HCT116 (cell line): ENCODE measurements around the gene OR52K2.

Experiments used
- CTCF ChIP-seq, 3 experiments: fragments of 200-600 bp in 1 of 3; sonication (generic) in 1 of 3; IDR thresholded peaks in 2 of 3; conservative IDR thresholded peaks in 1 of 3; 2 replicates each; pipeline ENCODE4 v1.5.1; 2012 to 2017; ENCODE audit warnings: low read depth in 2 of 3, low read length in 2 of 3, antibody characterized with exemption in 1 of 3, borderline replicate concordance in 1 of 3, control low read depth in 1 of 3, mild to moderate bottlenecking in 1 of 3, mixed read lengths in 1 of 3, mixed run types in 1 of 3, moderate library complexity in 1 of 3; ENCODE audit not compliant: insufficient read depth in 1 of 3
- EZH2 ChIP-seq: fragments of 200-600 bp; sonication (generic); IDR thresholded peaks from 2 replicates; pipeline ENCODE4 v1.6.1; 2017; ENCODE audit warnings: antibody characterized with exemption, mixed run types
- POLR2A ChIP-seq: IDR thresholded peaks from 2 replicates; pipeline ENCODE4 v1.7.0; 2011; ENCODE audit warnings: borderline replicate concordance; ENCODE audit not compliant: insufficient read depth, insufficient read length; ENCODE audit errors: extremely low read depth
- POLR2AphosphoS5 ChIP-seq: IDR thresholded peaks from 2 replicates; pipeline ENCODE4 v1.6.1; 2011; ENCODE audit warnings: mild to moderate bottlenecking, low read depth, low read length, moderate library complexity
- RAD21 ChIP-seq: IDR thresholded peaks from 2 replicates; pipeline ENCODE4 v1.6.1; 2012; ENCODE audit warnings: low read depth, mild to moderate bottlenecking
- SIN3A ChIP-seq: IDR thresholded peaks from 2 replicates; pipeline ENCODE4 v1.6.1; 2012; ENCODE audit warnings: low read depth
- ZBTB33 ChIP-seq: IDR thresholded peaks from 2 replicates; pipeline ENCODE4 v1.6.1; 2011; ENCODE audit warnings: mild to moderate bottlenecking, low read length, moderate library complexity; ENCODE audit not compliant: insufficient replicate concordance; ENCODE audit errors: extremely low read depth
- ZFX ChIP-seq: fragments of 450-650 bp; IDR thresholded peaks from 2 replicates; pipeline ENCODE4 v1.6.1; 2017

GRCh38 chr11:4481240-4481582, 32.1 kb downstream of the OR52K2 start:
- TF ChIP-seq EZH2 (no peak), ZFX (no peak), ZBTB33 (no peak), CTCF (IDR thresholded peaks at IDR 0.05 in 2 of 3, conservative IDR thresholded peaks at IDR 0.05 in 1 of 3; ENCODE audit: borderline replicate concordance in 1 of 3, insufficient read depth in 1 of 3, low read depth in 2 of 3, low read length in 2 of 3) (no peak), RAD21 (no peak), POLR2A (no peak), SIN3A (no peak), POLR2AphosphoS5 (no peak)
